ENCODE data around the gene CCNB2. TPM values are rescaled to one million over a fixed set of nuclear protein-coding genes. Genes with fewer than 3 reads are reported as not detected.
A peak's percentile ranks its signal among the peaks of the same experiment; 100 is the strongest.

The CCNB2 gene
- total and polyA plus RNA-seq, 2 donors (not counting 3 experiments of a cell fraction or from before 2014, with no cell fraction given) = 55.9 to 65.2 TPM

DNA sequence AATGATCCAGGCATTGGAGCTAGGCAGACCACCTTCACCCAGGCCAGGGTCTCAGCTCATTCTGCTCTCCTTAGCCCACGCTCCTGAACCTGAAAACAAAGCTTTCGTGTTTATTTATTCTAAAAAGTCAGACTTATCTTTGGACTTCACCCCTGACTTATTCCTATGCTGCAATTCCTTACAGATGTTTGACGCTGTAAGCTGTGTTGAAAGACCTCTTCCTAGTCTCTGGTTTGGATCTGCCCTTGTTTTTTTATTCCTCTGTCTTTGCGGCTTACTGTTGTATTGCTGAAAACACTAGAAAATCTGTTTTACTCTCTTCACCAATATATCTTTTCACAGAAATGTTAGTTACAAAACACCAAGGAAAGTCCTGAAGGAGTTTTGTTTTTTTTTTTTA lies 61.2 kb downstream of the CCNB2 start:
- Histone ChIP-seq H3K4me1 (ENCODE audit: control insufficient read depth, extremely low read depth, insufficient read depth, low read length) (peaks cover 48% of the 10 kb centered on the region), H3K36me3 (ENCODE audit: control insufficient read depth in 2 of 2, extremely low read depth in 1 of 2, insufficient read depth in 2 of 2, low read length in 2 of 2) (peaks cover 0 to 10% of the 10 kb centered on the region in 2 experiments), H3K79me2 (ENCODE audit: control insufficient read depth, insufficient read depth, low read length) (no peaks in the 10 kb centered on the region), H3K4me2 (ENCODE audit: insufficient read depth, low read length) (no peak overlapping the region), H3K9me1 (replicated peaks; ENCODE audit: control insufficient read depth, extremely low read depth, insufficient read depth, low read length) (no peaks in the 10 kb centered on the region), H3K9me3 (replicated peaks; ENCODE audit: control insufficient read depth, insufficient read depth, low read length) (no peaks in the 10 kb centered on the region), H2AFZ (ENCODE audit: low read depth, low read length) (no peak overlapping the region), H4K20me1 (replicated peaks; ENCODE audit: control insufficient read depth, extremely low read depth, insufficient read depth, low read length) (no peaks in the 10 kb centered on the region), H3K27me3 (ENCODE audit: control insufficient read depth in 2 of 2, insufficient read depth in 2 of 2, low read length in 2 of 2) (no peaks in the 10 kb centered on the region), H3K27ac (ENCODE audit: insufficient read depth, low read depth, low read length) (peak overlapping the region; percentile 54), H3K9ac (replicated peaks; ENCODE audit: extremely low read depth, insufficient read depth, low read length) (no peak overlapping the region), H3K4me3 (replicated peaks in 1 of 3; ENCODE audit: insufficient read depth in 1 of 3, low read depth in 1 of 3, low read length in 3 of 3) (no peak overlapping the region)
- ChIA-PET CTCF (interaction anchor here (1.0 to 1.7 kb wide), 6 partner anchors 9 to 363 kb away, joined by 3 to 9 read pairs (median 4); no protein-coding TSS in a partner anchor), POLR2A (interaction anchor here (0.8 kb wide), 1 partner anchor 207 kb away, joined by 3 read pairs; the partner anchor contains the start of gene MYO1E)
- BruUV-seq (replicated peaks) = TSS peak; percentile 14
- dilution Hi-C loops (cut with MboI; ENCODE audit: extremely low pct_ligation_motif_present, low sequenced_read_pairs) = no loop called here
- FAIRE-seq = no peak
- DNase-seq (ENCODE audit: low read depth, low spot score) = no peak
- intact Hi-C loops (cut with micrococcal nuclease) = no loop called here
- TF ChIP-seq, protein P1, sequence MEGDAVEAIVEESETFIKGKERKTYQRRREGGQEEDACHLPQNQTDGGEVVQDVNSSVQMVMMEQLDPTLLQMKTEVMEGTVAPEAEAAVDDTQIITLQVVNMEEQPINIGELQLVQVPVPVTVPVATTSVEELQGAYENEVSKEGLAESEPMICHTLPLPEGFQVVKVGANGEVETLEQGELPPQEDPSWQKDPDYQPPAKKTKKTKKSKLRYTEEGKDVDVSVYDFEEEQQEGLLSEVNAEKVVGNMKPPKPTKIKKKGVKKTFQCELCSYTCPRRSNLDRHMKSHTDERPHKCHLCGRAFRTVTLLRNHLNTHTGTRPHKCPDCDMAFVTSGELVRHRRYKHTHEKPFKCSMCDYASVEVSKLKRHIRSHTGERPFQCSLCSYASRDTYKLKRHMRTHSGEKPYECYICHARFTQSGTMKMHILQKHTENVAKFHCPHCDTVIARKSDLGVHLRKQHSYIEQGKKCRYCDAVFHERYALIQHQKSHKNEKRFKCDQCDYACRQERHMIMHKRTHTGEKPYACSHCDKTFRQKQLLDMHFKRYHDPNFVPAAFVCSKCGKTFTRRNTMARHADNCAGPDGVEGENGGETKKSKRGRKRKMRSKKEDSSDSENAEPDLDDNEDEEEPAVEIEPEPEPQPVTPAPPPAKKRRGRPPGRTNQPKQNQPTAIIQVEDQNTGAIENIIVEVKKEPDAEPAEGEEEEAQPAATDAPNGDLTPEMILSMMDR (IDR thresholded peaks at IDR 0.05; ENCODE audit: extremely low read depth in 1 of 2, insufficient read depth in 1 of 2, low read depth in 1 of 2, low read length in 2 of 2) = no peak
- TF ChIP-seq, protein P2, sequence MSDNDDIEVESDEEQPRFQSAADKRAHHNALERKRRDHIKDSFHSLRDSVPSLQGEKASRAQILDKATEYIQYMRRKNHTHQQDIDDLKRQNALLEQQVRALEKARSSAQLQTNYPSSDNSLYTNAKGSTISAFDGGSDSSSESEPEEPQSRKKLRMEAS (IDR thresholded peaks at IDR 0.05; ENCODE audit: insufficient read depth, insufficient read length) = no peak
- TF ChIP-seq GATA2 (IDR thresholded peaks at IDR 0.05; ENCODE audit: insufficient read depth, insufficient read length, low read depth, low read length) (no peak), MYC (IDR thresholded peaks at IDR 0.05; ENCODE audit: low read depth, low read length) (no peak), POLR2A (IDR thresholded peaks at IDR 0.05; ENCODE audit: low read depth, low read length) (no peak), EZH2 (IDR thresholded peaks at IDR 0.05; ENCODE audit: borderline replicate concordance, low read depth, low read length, severe bottlenecking) (no peak), FOS (IDR thresholded peaks at IDR 0.05; ENCODE audit: borderline replicate concordance, insufficient read depth, low read length) (no peak), JUN (IDR thresholded peaks at IDR 0.05; ENCODE audit: borderline replicate concordance, insufficient read depth, insufficient read length, low read depth) (no peak), POLR2AphosphoS5 (IDR thresholded peaks at IDR 0.05; ENCODE audit: insufficient read depth, low read depth, low read length) (no peak)

Measured in endothelial cell of umbilical vein (primary cell).